Urinary bladder (tissue), 4 donors: ENCODE measurements around the gene QKI. TPM values are rescaled to one million over a fixed set of nuclear protein-coding genes. Genes with fewer than 3 reads are reported as not detected.
"Not testable (repeated sequence)": the region's sequence is repeated elsewhere in the genome, so short reads cannot be mapped to it uniquely, and the experiment has no call there.

Experiments used
- DNase-seq: peaks from one replicate; pipeline ENCODE4 v3.0.0-alpha.2; 2015; ENCODE audit errors: extremely low spot score
- H3K27ac ChIP-seq: one replicate; pipeline ENCODE4 v1.5.1; 2013; ENCODE audit warnings: low read depth, mild to moderate bottlenecking, moderate library complexity
- H3K36me3 ChIP-seq: one replicate; pipeline ENCODE4 v1.6.1; 2013; ENCODE audit warnings: mild to moderate bottlenecking, moderate library complexity; ENCODE audit not compliant: insufficient read depth
- H3K4me1 ChIP-seq: one replicate; pipeline ENCODE4 v1.6.1; 2013; ENCODE audit warnings: mild to moderate bottlenecking, moderate library complexity; ENCODE audit not compliant: insufficient read depth
- H3K4me3 ChIP-seq: one replicate; pipeline ENCODE4 v1.5.1; 2013; ENCODE audit warnings: low read depth, low read length
- WGBS: extraction: QIAGEN DNeasy Blood & Tissue Kit; methylation state at CpG from one replicate; pipeline ENCODE4 v1.1.7; 2013; 5-methylcytosine and 5-hydroxymethylcytosine counted together
- polyA plus RNA-seq: library from polyadenylated mRNA; stranded (reverse); fragments of 200-250 nt; gene quantifications from one replicate; pipeline ENCODE4 v1.2.3, GENCODE V29; 2013
- total RNA-seq: library from RNA; depleted of rRNA; stranded (reverse); fragments of >200 nt; gene quantifications from one replicate; pipeline ENCODE4 v1.2.3, GENCODE V29; 2014
- donor health status: healthy with polysubstance abuse.
- donor health status: healthy.

Gene QKI
- total and polyA plus RNA-seq, 2 donors: 72.2 to 185 TPM

- H3K4me1 ChIP-seq: no peaks in the 10 kb centered on the region
- no peak for DNase-seq
- no peak overlapping the region for H3K4me3 ChIP-seq
- H3K36me3 ChIP-seq: no peaks in the 10 kb centered on the region
- no peak overlapping the region for H3K27ac ChIP-seq
- WGBS: 82% methylated on average over 6 of the region's 6 CpGs
Measured at GRCh38 chr6:163586888-163587287, 172.4 kb downstream of the QKI start.

DNA sequence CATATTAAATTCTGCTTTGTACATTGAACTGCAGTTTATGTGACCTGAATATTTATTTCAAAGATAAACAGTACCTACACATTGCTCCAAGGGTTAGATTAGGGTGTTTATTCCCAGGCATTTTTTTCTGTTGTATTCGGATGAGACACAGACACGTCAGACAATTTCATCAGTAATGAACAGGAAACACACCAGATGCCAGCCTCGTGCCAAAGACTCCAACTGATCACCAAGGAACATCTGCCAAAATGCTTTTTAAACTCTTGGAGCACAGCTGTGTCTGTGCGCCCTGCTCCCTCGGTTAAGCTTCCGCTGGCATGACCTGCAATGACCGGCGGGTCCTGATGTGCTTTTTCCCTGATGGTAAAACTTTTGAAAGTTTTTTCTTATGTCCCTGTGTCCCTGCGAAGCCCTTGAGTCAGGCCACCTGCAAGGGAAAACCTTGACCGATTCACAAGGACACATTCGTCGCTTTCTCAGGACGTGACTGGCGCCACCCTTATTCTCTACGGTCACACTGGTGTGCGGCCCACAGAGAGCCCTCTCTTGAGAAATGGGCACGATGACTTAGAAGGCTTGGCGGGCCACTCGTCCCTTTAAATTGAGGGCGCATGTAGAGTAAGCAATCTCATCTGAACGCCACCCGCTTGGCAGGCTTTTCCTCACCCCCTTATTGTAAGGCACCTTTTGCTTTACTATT, 173.9 kb downstream of the QKI start:
- H3K27ac ChIP-seq: no peak overlapping the region
- H3K4me3 ChIP-seq: no peak overlapping the region
- no peaks in the 10 kb centered on the region for H3K36me3 ChIP-seq
- DNase-seq: no peak
- no peaks in the 10 kb centered on the region for H3K4me1 ChIP-seq
- WGBS: 83% methylated on average over 22 of the region's 22 CpGs

- no peak overlapping the region for H3K27ac ChIP-seq
- DNase-seq: no peak
- H3K4me1 ChIP-seq: no peaks in the 10 kb centered on the region
- no peak overlapping the region for H3K4me3 ChIP-seq
- 82% methylated on average over 5 of the region's 5 CpGs for WGBS
- H3K36me3 ChIP-seq: no peaks in the 10 kb centered on the region
Measured at GRCh38 chr6:163589387-163589786, 174.9 kb downstream of the QKI start.

GRCh38 chr6:163590132-163590531, 175.6 kb downstream of the QKI start:
- WGBS: 92% methylated on average over 9 of the region's 9 CpGs
- H3K4me3 ChIP-seq, H3K27ac ChIP-seq, H3K4me1 ChIP-seq, H3K36me3 ChIP-seq, DNase-seq: not testable (repeated sequence)

DNA sequence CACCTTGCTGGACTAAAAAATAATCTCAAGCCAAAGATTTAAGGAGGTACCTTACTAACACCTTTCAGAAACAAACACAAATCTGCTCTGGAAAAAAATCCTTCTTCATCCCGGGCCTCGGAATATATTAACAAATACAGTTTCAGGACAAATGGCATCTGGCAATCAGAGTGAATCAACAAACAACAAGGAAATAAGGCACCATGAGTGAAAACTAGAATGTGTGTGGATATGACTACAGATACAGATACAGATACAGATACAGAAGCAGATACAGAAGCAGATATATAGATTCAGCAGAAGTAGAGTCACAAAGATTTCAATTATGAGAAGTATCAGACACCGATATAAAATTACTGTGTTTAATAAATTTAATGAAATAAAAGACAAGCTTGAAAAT, 178.4 kb downstream of the QKI start:
- WGBS: 94% methylated on average over 3 of the region's 3 CpGs
- no peaks in the 10 kb centered on the region for H3K36me3 ChIP-seq
- no peak overlapping the region for H3K4me3 ChIP-seq
- no peak for DNase-seq
- no peak overlapping the region for H3K27ac ChIP-seq
- no peaks in the 10 kb centered on the region for H3K4me1 ChIP-seq

DNA sequence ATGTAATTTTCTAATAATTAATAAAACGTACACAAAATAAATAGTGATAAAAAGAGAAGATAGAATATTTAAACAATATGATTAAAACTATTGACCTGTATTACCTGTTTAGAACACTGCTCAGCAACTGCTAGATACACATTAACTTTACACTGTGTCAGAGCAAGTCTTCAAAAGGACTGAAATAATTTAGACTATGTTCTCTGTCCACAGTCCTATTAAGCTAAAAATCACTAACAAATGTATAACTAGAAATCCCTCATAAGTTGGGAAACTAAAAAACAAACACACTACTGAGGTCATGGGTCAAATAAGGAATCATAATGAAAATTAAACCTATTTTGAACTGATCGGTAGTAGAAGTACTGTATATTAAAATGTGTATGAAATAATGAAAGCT, 181.7 kb downstream of the QKI start:
- 89% methylated on average over 2 of the region's 2 CpGs for WGBS
- DNase-seq: no peak
- H3K36me3 ChIP-seq: no peaks in the 10 kb centered on the region

GRCh38 chr6:163599136-163599535, 184.6 kb downstream of the QKI start:
- H3K4me3 ChIP-seq: no peak overlapping the region

More for the DNA sequence above, 181.7 kb downstream of the QKI start:
- H3K27ac ChIP-seq: no peak overlapping the region
- H3K4me1 ChIP-seq: no peaks in the 10 kb centered on the region
- no peak overlapping the region for H3K4me3 ChIP-seq

GRCh38 chr6:163599684-163600083, 185.2 kb downstream of the QKI start:
- Histone ChIP-seq H3K36me3 (no peaks in the 10 kb centered on the region), H3K4me1 (no peaks in the 10 kb centered on the region), H3K27ac (no peak overlapping the region), H3K4me3 (no peak overlapping the region)
- no peak for DNase-seq
- WGBS: 97% methylated on average over 2 of the region's 2 CpGs

More at GRCh38 chr6:163599136-163599535, 184.6 kb downstream of the QKI start:
- no peak for DNase-seq
- Histone ChIP-seq H3K36me3 (no peaks in the 10 kb centered on the region), H3K27ac (no peak overlapping the region), H3K4me1 (no peaks in the 10 kb centered on the region)

DNA sequence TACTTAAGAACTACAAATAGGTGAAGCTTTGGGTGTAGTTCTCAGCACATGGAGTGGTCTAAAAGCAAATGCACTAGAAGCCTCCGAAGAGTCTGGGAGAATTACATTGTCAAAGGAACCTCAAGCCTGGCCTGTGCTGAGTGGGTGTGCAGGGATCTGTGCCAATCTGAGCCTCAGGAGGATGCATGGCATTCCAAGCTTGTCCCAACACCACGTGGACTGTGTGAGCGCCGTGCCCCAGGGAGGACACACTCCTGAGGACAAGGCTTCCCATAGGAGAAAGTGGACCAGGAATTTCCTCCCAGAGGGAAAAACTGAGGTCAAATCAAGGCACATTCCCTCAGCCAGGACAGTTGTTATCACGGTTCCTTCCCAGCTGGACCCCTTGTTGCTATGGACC, 185.8 kb downstream of the QKI start:
- no peaks in the 10 kb centered on the region for H3K36me3 ChIP-seq
- WGBS: 74% methylated on average over 5 of the region's 5 CpGs
- DNase-seq: no peak
- no peak overlapping the region for H3K4me3 ChIP-seq
- no peaks in the 10 kb centered on the region for H3K4me1 ChIP-seq
- H3K27ac ChIP-seq: no peak overlapping the region

- H3K4me3 ChIP-seq: no peak overlapping the region
- WGBS: 88% methylated on average over 9 of the region's 9 CpGs
- no peaks in the 10 kb centered on the region for H3K4me1 ChIP-seq
- no peaks in the 10 kb centered on the region for H3K36me3 ChIP-seq
- DNase-seq: no peak
- H3K27ac ChIP-seq: no peak overlapping the region
Measured at GRCh38 chr6:163600781-163601180, 186.3 kb downstream of the QKI start.

DNA sequence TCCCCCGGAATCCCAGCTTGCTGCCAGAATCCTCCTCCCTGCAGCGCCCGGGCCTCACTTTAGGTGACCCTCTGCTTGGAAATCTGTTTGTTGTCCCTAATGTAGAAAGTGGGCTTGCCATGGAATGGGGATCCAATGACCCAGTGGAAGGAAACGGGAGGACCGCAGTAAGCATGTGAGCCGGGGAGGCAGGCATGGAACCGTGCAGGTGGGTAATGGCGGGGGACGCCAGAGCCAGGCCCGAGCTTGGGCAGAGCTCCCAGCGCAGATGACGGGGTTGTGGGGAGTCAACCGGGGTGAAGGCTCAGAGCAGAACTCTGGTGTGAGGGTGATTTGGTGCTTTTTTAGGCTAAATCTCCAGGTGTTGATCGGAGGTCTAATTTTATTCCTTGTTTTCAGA, 188.3 kb downstream of the QKI start:
- Histone ChIP-seq H3K4me3 (no peak overlapping the region), H3K36me3 (no peaks in the 10 kb centered on the region), H3K4me1 (no peaks in the 10 kb centered on the region), H3K27ac (no peak overlapping the region)
- DNase-seq: no peak
- 85% methylated on average over 14 of the region's 14 CpGs for WGBS

DNA sequence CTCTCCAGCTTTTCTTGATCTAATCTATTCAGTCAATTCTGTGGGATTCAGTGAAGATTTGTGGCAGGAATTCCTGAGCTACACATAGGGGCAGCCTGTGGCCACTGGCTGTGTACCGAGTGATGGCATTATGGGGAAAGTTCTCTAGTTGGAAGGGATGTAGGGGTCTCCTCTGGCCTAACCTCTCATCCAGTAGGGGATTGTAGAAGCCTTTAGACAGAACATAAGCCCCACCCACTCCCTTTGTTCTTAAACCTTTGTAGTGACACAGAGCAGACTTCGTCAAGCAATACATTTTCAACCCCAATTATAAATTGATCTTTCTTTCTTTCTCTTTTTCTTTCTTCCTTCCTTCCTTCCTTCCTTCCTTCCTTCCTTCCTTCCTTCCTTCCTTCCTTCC, 188.9 kb downstream of the QKI start:
- DNase-seq: no peak
- Histone ChIP-seq H3K27ac (no peak overlapping the region), H3K36me3 (no peaks in the 10 kb centered on the region), H3K4me1 (no peaks in the 10 kb centered on the region), H3K4me3 (no peak overlapping the region)
- 78% methylated on average over 2 of the region's 2 CpGs for WGBS

GRCh38 chr6:163605385-163606097, 191.0 kb downstream of the QKI start:
- Histone ChIP-seq H3K27ac (no peak overlapping the region), H3K4me1 (no peaks in the 10 kb centered on the region), H3K4me3 (no peak overlapping the region), H3K36me3 (no peaks in the 10 kb centered on the region)
- WGBS: 90% methylated on average over 4 of the region's 4 CpGs
- no peak for DNase-seq

DNA sequence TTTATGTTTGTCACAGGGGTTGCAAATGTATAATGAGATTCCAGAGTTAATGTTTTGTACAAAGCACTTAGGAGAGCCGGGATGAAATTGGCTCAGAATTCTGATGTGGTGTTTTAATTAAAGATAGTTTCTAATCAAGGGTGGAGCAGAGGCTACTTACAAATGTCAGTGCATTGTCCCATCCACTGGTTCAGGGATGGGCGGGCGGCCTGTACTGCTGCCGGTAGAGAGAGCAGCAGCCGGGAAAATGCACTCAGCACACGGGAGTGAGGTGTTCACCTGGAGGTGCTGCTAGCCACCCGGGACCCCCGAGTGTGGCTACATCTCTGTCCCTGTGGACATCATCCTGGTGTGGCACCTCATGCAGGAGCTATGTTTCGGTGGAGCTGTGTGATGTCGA, 193.3 kb downstream of the QKI start:
- no peak overlapping the region for H3K4me3 ChIP-seq
- no peak for DNase-seq
- no peaks in the 10 kb centered on the region for H3K4me1 ChIP-seq
- 90% methylated on average over 10 of the region's 10 CpGs for WGBS
- H3K27ac ChIP-seq: no peak overlapping the region
- no peaks in the 10 kb centered on the region for H3K36me3 ChIP-seq
